Measurements from ENCODE around the gene NKTR.

NKTR gene

DNA sequence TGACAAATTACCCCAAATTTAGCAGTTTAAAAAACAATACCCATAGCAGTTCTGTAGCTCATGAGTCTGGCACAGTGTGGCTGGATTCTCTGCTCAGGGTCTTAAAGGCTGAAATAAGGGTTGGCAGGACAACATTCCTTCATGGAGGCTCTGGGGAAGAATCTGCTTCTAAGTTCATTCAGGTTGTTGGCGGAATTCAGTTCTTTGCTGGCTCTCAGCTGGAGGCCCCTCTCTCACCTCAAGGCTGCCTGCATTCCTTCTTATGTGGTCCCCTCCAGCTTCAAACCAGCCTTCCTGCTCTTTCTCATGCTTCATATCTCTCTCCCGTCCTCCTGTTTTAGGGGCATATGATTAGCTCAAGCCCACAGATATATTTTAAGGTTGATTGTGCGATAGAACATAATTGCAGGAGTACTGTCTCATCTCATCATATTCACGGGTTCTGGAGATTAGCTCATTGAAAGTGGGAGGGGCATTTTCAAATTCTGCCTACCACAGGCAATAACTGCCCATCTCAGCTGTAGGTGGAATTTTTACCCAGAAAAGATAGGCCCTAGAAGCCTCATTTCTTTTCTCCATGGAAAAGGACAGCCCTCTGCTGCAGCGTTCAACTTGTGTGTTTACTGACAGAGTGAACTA lies 47.5 kb downstream of the NKTR start:
- H3K4me3 ChIP-seq (replicated peaks in 1 of 2; ENCODE audit: low read depth in 2 of 2, low read length in 2 of 2): no peak overlapping the region
- DNase-seq (ENCODE audit: low read depth in 2 of 2): no peak
- TF ChIP-seq, protein P1, sequence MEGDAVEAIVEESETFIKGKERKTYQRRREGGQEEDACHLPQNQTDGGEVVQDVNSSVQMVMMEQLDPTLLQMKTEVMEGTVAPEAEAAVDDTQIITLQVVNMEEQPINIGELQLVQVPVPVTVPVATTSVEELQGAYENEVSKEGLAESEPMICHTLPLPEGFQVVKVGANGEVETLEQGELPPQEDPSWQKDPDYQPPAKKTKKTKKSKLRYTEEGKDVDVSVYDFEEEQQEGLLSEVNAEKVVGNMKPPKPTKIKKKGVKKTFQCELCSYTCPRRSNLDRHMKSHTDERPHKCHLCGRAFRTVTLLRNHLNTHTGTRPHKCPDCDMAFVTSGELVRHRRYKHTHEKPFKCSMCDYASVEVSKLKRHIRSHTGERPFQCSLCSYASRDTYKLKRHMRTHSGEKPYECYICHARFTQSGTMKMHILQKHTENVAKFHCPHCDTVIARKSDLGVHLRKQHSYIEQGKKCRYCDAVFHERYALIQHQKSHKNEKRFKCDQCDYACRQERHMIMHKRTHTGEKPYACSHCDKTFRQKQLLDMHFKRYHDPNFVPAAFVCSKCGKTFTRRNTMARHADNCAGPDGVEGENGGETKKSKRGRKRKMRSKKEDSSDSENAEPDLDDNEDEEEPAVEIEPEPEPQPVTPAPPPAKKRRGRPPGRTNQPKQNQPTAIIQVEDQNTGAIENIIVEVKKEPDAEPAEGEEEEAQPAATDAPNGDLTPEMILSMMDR (IDR thresholded peaks at IDR 0.05; ENCODE audit: low read depth, low read length): no peak

DNA sequence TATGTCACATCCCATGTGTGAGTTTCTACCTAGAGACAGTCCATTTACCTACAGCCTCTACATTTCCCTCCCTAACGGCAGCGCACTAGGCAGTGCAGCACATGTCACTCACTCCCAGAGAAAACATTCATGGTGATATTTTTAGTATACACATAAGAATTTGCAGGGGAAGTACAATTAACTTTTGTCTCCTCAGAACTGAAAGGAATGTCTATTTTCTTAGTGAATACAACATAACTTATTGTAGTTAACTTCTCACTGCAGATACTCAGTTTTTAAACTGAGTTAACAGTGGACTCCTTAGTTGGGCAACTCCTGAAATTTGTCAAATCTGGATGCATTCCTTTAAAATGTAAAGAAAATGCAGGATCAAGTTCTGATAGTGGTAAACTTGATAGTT lies 48.5 kb downstream of the NKTR start:
- H3K4me3 ChIP-seq (replicated peaks in 1 of 2; ENCODE audit: low read depth in 2 of 2, low read length in 2 of 2): no peak overlapping the region
- TF ChIP-seq, protein P1 (IDR thresholded peaks at IDR 0.05; ENCODE audit: low read depth, low read length): no peak
- no peak for DNase-seq (ENCODE audit: low read depth in 2 of 2)

DNA sequence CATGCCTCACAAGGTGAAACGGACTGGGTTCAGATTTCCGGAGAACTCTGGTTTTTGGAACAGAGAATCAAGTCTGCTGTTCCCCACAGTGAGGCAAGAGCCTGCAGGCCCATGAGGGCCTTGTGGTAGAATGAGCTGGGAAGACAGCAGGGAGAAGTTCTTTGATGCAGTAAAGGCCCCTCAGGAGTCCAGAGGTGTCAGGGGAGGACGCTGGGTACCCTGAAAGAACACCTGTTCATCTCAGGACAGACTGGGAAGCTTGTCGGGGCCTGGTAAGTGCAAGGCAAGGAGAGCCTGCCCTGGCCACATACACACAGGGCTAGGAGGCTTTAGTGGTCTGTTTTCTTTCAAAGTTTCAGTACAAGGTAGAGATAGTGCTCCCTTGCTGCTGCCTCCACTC lies 49.3 kb downstream of the NKTR start:
- TF ChIP-seq, protein P1 (IDR thresholded peaks at IDR 0.05; ENCODE audit: low read depth, low read length): no peak
- DNase-seq (ENCODE audit: low read depth in 2 of 2): no peak
- no peak overlapping the region for H3K4me3 ChIP-seq (replicated peaks in 1 of 2; ENCODE audit: low read depth in 2 of 2, low read length in 2 of 2)

GRCh38 chr3:42651248-42652091 lies 51.0 kb downstream of the NKTR start:
- DNase-seq (ENCODE audit: low read depth in 2 of 2): peak; percentile 60 to 81
- TF ChIP-seq, protein P1 (IDR thresholded peaks at IDR 0.05; ENCODE audit: low read depth, low read length): no peak
- peak overlapping the region in 1 of 2 donors; percentile 84 for H3K4me3 ChIP-seq (replicated peaks in 1 of 2; ENCODE audit: low read depth in 2 of 2, low read length in 2 of 2)

GRCh38 chr3:42652251-42652610 lies 51.7 kb downstream of the NKTR start:
- no peak for DNase-seq (ENCODE audit: low read depth in 2 of 2)
- TF ChIP-seq, protein P1 (IDR thresholded peaks at IDR 0.05; ENCODE audit: low read depth, low read length): no peak
- H3K4me3 ChIP-seq (replicated peaks in 1 of 2; ENCODE audit: low read depth in 2 of 2, low read length in 2 of 2): peak overlapping the region; percentile 25 to 84

GRCh38 chr3:42652611-42653302 lies 52.3 kb downstream of the NKTR start:
- TF ChIP-seq, protein P1 (IDR thresholded peaks at IDR 0.05; ENCODE audit: low read depth, low read length): no peak
- H3K4me3 ChIP-seq (replicated peaks in 1 of 2; ENCODE audit: low read depth in 2 of 2, low read length in 2 of 2): peak overlapping the region; percentile 84 to 92
- peak; percentile 74 to 86 for DNase-seq (ENCODE audit: low read depth in 2 of 2)

Data from cardiac fibroblast (primary cell).